Measurements from ENCODE around the gene STIP1. TPM values are rescaled to one million over a fixed set of nuclear protein-coding genes. Genes with fewer than 3 reads are reported as not detected.

The STIP1 gene
- total and polyA plus RNA-seq, 10 of the 15 experiments (the other 5 are each of a cell fraction or from before 2014, with no cell fraction given): 25.2 to 291 (median 191) TPM

DNA sequence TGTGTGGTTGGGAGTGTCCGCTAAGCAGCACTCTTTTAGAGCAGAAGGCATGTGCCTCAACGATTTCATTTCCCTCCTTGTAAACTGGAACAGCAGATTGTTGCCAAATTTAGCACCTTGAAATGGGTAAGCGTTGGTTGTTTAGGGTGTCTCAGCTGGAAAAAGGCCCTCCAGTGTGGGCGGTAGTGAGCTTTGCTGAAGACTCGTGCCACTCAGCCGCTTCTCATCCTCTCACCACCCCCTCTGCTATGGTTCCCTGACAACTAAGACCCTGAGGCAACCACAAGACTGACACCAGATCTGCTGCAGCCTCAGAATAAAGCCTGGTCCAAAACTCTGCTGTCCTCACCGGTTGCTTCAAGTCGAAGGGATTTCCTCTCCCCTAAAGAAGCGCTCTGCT, 10.7 kb downstream of the STIP1 start:
- H4K20me1 ChIP-seq (ENCODE audit: control insufficient read depth, insufficient read depth): no peaks in the 10 kb centered on the region
- ChIA-PET SMC1A (ENCODE audit: uncharacterized antibody, unreplicated experiment) (interaction anchor here (1.4 to 2.1 kb wide), 2 partner anchors 8 to 11 kb away, joined by 3 to 5 read pairs; no protein-coding TSS in a partner anchor), POLR2A (interaction anchor here (0.6 kb wide), 2 partner anchors 104 to 230 kb away, joined by 3 to 4 read pairs; no protein-coding TSS in a partner anchor), CTCF (interaction anchor here (1.1 to 3.2 kb wide), 2 partner anchors 9 to 11 kb away, joined by 3 to 8 read pairs; partner anchors contain the start of gene STIP1), RAD21 (ENCODE audit: unreplicated experiment) (no interaction called here)
- no peak overlapping the region for H2AFZ ChIP-seq (ENCODE audit: control insufficient read depth, low read depth, low read length)
- H3K4me1 ChIP-seq (ENCODE audit: control insufficient read depth, insufficient read depth, low read length): no peaks in the 10 kb centered on the region
- intact Hi-C loops (cut with micrococcal nuclease; ENCODE audit: unreplicated experiment): no loop called here
- H3K4me3 ChIP-seq: no peak overlapping the region
- peaks cover 42 to 47% of the 10 kb centered on the region in 2 experiments for H3K36me3 ChIP-seq (ENCODE audit: control insufficient read depth in 2 of 2, insufficient read depth in 2 of 2, low read length in 1 of 2)
- H3K9me3 ChIP-seq (replicated peaks; ENCODE audit: control insufficient read depth, insufficient read depth, low read length): no peaks in the 10 kb centered on the region
- in situ Hi-C loops (cut with MboI): no loop called here
- TF ChIP-seq SMAD1 (IDR thresholded peaks at IDR 0.05; ENCODE audit: low read depth, partially characterized antibody) (no peak), RFX5 (IDR thresholded peaks at IDR 0.05; ENCODE audit: low read depth, low read length) (no peak), IKZF1 (conservative IDR thresholded peaks at IDR 0.05) (no peak), RCOR1 (conservative IDR thresholded peaks at IDR 0.05; ENCODE audit: low read depth, low read length) (no peak), YBX1 (IDR thresholded peaks at IDR 0.05) (no peak), RAD51 (IDR thresholded peaks at IDR 0.05) (no peak), ZNF207 (IDR thresholded peaks at IDR 0.05; ENCODE audit: borderline replicate concordance) (no peak), ASH2L (IDR thresholded peaks at IDR 0.05; ENCODE audit: borderline replicate concordance, low read depth) (no peak), BRCA1 (IDR thresholded peaks at IDR 0.05; ENCODE audit: low read depth, low read length) (no peak), NR2F1 (conservative IDR thresholded peaks at IDR 0.05) (no peak), ZNF274 (IDR thresholded peaks at IDR 0.05; ENCODE audit: insufficient read depth, insufficient read length) (no peak), POLR2A (IDR thresholded peaks at IDR 0.05; ENCODE audit: low read depth, low read length) (no peak), ZSCAN29 (IDR thresholded peaks at IDR 0.05) (no peak), GATAD2B (conservative IDR thresholded peaks at IDR 0.05; ENCODE audit: low read depth) (no peak), FOS (IDR thresholded peaks at IDR 0.05; ENCODE audit: borderline replicate concordance, extremely low read depth, insufficient read length) (no peak), MEF2B (IDR thresholded peaks at IDR 0.05; ENCODE audit: partially characterized antibody, poor library complexity, severe bottlenecking) (no peak)
- TF ChIP-seq, protein P1, sequence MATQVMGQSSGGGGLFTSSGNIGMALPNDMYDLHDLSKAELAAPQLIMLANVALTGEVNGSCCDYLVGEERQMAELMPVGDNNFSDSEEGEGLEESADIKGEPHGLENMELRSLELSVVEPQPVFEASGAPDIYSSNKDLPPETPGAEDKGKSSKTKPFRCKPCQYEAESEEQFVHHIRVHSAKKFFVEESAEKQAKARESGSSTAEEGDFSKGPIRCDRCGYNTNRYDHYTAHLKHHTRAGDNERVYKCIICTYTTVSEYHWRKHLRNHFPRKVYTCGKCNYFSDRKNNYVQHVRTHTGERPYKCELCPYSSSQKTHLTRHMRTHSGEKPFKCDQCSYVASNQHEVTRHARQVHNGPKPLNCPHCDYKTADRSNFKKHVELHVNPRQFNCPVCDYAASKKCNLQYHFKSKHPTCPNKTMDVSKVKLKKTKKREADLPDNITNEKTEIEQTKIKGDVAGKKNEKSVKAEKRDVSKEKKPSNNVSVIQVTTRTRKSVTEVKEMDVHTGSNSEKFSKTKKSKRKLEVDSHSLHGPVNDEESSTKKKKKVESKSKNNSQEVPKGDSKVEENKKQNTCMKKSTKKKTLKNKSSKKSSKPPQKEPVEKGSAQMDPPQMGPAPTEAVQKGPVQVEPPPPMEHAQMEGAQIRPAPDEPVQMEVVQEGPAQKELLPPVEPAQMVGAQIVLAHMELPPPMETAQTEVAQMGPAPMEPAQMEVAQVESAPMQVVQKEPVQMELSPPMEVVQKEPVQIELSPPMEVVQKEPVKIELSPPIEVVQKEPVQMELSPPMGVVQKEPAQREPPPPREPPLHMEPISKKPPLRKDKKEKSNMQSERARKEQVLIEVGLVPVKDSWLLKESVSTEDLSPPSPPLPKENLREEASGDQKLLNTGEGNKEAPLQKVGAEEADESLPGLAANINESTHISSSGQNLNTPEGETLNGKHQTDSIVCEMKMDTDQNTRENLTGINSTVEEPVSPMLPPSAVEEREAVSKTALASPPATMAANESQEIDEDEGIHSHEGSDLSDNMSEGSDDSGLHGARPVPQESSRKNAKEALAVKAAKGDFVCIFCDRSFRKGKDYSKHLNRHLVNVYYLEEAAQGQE (IDR thresholded peaks at IDR 0.05; ENCODE audit: low read depth, low read length): no peak
- TF ChIP-seq, protein P2, sequence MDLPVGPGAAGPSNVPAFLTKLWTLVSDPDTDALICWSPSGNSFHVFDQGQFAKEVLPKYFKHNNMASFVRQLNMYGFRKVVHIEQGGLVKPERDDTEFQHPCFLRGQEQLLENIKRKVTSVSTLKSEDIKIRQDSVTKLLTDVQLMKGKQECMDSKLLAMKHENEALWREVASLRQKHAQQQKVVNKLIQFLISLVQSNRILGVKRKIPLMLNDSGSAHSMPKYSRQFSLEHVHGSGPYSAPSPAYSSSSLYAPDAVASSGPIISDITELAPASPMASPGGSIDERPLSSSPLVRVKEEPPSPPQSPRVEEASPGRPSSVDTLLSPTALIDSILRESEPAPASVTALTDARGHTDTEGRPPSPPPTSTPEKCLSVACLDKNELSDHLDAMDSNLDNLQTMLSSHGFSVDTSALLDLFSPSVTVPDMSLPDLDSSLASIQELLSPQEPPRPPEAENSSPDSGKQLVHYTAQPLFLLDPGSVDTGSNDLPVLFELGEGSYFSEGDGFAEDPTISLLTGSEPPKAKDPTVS (IDR thresholded peaks at IDR 0.05; ENCODE audit: low read depth, low read length): no peak
- ATAC-seq (no peak), FAIRE-seq (no peak), DNase-seq (ENCODE audit: low read depth, low spot score) (no peak)
- WGBS (ENCODE audit: insufficient coverage, insufficient replicate concordance, low lambda C conversion rate, missing lambda C conversion rate): 92% methylated on average over 9 of the region's 9 CpGs
- H3K79me2 ChIP-seq (ENCODE audit: control insufficient read depth, insufficient read depth, low read length): peaks cover 11% of the 10 kb centered on the region
- no TSS peak for BruUV-seq (replicated peaks)
- H3K27ac ChIP-seq (ENCODE audit: control insufficient read depth, insufficient read depth): no peak overlapping the region
- no peak overlapping the region for H3K9ac ChIP-seq (ENCODE audit: control insufficient read depth, insufficient read depth, low read length)
- H3K27me3 ChIP-seq (replicated peaks in 1 of 2; ENCODE audit: control insufficient read depth in 2 of 2, insufficient read depth in 2 of 2, low read length in 1 of 2): no peaks in the 10 kb centered on the region
- H3K4me2 ChIP-seq (ENCODE audit: control insufficient read depth, insufficient read depth): no peak overlapping the region

Data from GM12878 (cell line).